ENCODE data around the gene PORCN. TPM values are rescaled to one million over a fixed set of nuclear protein-coding genes. Genes with fewer than 3 reads are reported as not detected.

Gene PORCN
- total RNA-seq, 1 experiment from 2014 or later: 12.9 TPM

DNA sequence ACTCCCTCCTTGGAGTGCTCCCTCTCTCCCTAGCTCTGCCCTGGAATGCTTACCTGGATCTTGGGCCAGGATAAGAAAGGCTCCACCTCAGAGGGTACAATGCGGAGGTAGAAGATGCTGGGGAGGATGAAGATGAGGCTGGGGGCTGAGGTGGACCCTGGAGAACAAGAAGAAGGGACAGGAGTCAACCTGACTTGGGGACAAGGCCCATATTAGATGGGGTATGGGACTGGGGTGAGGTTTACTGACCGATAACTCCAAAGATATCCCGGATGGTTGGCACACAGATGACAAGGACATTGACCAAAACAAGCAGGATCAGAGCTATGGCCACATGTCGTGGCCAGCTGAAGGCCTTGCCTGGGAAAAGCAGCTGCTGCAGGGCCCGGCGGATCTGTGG, 49.3 kb upstream of the PORCN start:
- Histone ChIP-seq H3K4me2 (ENCODE audit: low read length) (no peak overlapping the region), H3K36me3 (ENCODE audit: control insufficient read depth in 1 of 2, insufficient read depth in 2 of 2, low read length in 2 of 2) (no peaks in the 10 kb centered on the region), H3K9ac (ENCODE audit: low read length) (no peak overlapping the region), H3K9me3 (ENCODE audit: control insufficient read depth in 1 of 2, insufficient read depth in 1 of 2, low read depth in 1 of 2, low read length in 2 of 2) (no peaks in the 10 kb centered on the region), H3K79me2 (ENCODE audit: insufficient read depth, low read length) (no peaks in the 10 kb centered on the region), H3K4me1 (ENCODE audit: control insufficient read depth in 1 of 2, insufficient read depth in 2 of 2, low read length in 2 of 2) (peaks cover 0 to 5% of the 10 kb centered on the region in 2 experiments; a peak in 1 of 4 replicates), H3K9me2 (ENCODE audit: insufficient read depth) (no peaks in the 10 kb centered on the region), H3K27me3 (ENCODE audit: insufficient read depth, low read length) (no peaks in the 10 kb centered on the region), H3K4me3 (replicated peaks in 1 of 2; ENCODE audit: low read depth in 1 of 2, low read length in 2 of 2) (no peak overlapping the region), H3K27ac (ENCODE audit: low read depth, low read length) (no peak overlapping the region), H4K20me1 (ENCODE audit: insufficient read depth) (no peaks in the 10 kb centered on the region), H2AFZ (ENCODE audit: low read depth, low read length, poor library complexity, severe bottlenecking) (no peak overlapping the region)
- ATAC-seq (no peak), DNase-seq (ENCODE audit: low read depth, low spot score) (no peak)
- intact Hi-C loops (cut with micrococcal nuclease): no loop called here
- POLR2A ChIA-PET: no interaction called here
- TF ChIP-seq ZBTB33 (IDR thresholded peaks at IDR 0.05; ENCODE audit: extremely low read depth, insufficient replicate concordance, low read length): no peak
- no peak for TF ChIP-seq POLR2A (IDR thresholded peaks at IDR 0.05; ENCODE audit: borderline replicate concordance, extremely low read depth, insufficient read depth, insufficient read length)
- TF ChIP-seq MAX (IDR thresholded peaks at IDR 0.05): no peak
- TF ChIP-seq ELF1 (IDR thresholded peaks at IDR 0.05; ENCODE audit: borderline replicate concordance, low read depth): no peak
- TF ChIP-seq, protein P1, sequence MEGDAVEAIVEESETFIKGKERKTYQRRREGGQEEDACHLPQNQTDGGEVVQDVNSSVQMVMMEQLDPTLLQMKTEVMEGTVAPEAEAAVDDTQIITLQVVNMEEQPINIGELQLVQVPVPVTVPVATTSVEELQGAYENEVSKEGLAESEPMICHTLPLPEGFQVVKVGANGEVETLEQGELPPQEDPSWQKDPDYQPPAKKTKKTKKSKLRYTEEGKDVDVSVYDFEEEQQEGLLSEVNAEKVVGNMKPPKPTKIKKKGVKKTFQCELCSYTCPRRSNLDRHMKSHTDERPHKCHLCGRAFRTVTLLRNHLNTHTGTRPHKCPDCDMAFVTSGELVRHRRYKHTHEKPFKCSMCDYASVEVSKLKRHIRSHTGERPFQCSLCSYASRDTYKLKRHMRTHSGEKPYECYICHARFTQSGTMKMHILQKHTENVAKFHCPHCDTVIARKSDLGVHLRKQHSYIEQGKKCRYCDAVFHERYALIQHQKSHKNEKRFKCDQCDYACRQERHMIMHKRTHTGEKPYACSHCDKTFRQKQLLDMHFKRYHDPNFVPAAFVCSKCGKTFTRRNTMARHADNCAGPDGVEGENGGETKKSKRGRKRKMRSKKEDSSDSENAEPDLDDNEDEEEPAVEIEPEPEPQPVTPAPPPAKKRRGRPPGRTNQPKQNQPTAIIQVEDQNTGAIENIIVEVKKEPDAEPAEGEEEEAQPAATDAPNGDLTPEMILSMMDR (IDR thresholded peaks at IDR 0.05 in 2 of 3, conservative IDR thresholded peaks at IDR 0.05 in 1 of 3; ENCODE audit: borderline replicate concordance in 1 of 3, insufficient read depth in 1 of 3, low read depth in 2 of 3, low read length in 2 of 3): no peak
- no peak for TF ChIP-seq TCF7L2 (IDR thresholded peaks at IDR 0.05; ENCODE audit: borderline replicate concordance, extremely low read depth, insufficient read depth, insufficient read length)
- TF ChIP-seq EZH2 (IDR thresholded peaks at IDR 0.05): no peak
- no peak for TF ChIP-seq EZH2phosphoT487 (IDR thresholded peaks at IDR 0.05; ENCODE audit: borderline replicate concordance)
- TF ChIP-seq REST (IDR thresholded peaks at IDR 0.05; ENCODE audit: low read depth): no peak
- TF ChIP-seq CBX3 (IDR thresholded peaks at IDR 0.05; ENCODE audit: low read depth): no peak
- no peak for TF ChIP-seq YY1 (IDR thresholded peaks at IDR 0.05; ENCODE audit: extremely low read depth, insufficient replicate concordance, low read depth, low read length)
- TF ChIP-seq, protein P2, sequence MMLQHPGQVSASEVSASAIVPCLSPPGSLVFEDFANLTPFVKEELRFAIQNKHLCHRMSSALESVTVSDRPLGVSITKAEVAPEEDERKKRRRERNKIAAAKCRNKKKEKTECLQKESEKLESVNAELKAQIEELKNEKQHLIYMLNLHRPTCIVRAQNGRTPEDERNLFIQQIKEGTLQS (IDR thresholded peaks at IDR 0.05): no peak
- TF ChIP-seq CEBPB (IDR thresholded peaks at IDR 0.05; ENCODE audit: low read depth): no peak
- TF ChIP-seq SIN3A (IDR thresholded peaks at IDR 0.05; ENCODE audit: low read depth): no peak
- BruUV-seq (replicated peaks): no TSS peak
- RAD21 ChIA-PET (ENCODE audit: low non-redundant PET in 1 of 2, low total read pairs in 2 of 2, uncharacterized antibody in 2 of 2, unreplicated experiment in 2 of 2): no interaction called here
- CTCF ChIA-PET: no interaction called here
